HG03442 (cell line): ENCODE results near the gene FUCA1.
A peak's percentile ranks its signal among the peaks of the same experiment; 100 is the strongest.
"Not testable (repeated sequence)": the region's sequence is repeated elsewhere in the genome, so short reads cannot be mapped to it uniquely, and the experiment has no call there.

ENCODE experiments used
- ATAC-seq: cut with Tn5 transposase; IDR thresholded peaks from one replicate; pipeline ENCODE4 v1.9.1; 2021; ENCODE audit warnings: mild to moderate bottlenecking, moderate library complexity; ENCODE audit not compliant: unreplicated experiment

FUCA1 gene

DNA sequence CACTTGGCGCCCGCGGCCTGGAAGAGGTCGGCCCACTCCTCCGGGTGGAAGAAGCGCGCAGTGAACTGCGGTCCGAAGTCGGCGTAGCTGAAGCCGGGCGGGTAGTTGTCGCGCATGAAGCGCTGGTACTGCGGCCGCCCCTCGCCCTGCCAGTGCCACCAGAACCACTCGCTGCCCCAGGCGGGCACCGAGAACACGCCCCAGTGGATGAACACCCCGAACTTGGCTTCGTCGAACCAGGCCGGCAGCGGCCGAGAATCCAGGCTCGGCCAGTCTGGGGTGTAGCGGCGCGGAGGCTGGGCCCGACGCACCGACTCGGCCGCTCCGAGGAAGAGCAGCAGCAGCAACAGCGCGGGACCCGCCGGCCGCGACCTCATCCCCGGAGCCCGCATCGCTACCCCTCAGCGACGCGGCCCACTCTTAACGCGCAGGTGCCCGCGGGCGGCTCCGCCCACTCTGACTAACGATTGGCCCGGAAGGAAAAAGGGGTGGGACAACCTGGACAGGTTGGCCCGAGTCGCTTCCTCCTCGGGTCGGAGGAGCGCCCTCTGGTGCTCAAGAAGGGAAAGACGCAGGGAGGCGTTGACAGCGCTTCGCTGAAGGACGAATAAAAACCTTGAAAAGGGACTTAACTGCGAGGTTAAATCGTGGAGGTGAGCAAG lies at the start of gene FUCA1:
Gene FUCA1 (minus strand): TSS at position 396 of the 662 bp plus-strand sequence. CDS start 4 bp downstream, at position 392.
- peak; percentile 84 for ATAC-seq

DNA sequence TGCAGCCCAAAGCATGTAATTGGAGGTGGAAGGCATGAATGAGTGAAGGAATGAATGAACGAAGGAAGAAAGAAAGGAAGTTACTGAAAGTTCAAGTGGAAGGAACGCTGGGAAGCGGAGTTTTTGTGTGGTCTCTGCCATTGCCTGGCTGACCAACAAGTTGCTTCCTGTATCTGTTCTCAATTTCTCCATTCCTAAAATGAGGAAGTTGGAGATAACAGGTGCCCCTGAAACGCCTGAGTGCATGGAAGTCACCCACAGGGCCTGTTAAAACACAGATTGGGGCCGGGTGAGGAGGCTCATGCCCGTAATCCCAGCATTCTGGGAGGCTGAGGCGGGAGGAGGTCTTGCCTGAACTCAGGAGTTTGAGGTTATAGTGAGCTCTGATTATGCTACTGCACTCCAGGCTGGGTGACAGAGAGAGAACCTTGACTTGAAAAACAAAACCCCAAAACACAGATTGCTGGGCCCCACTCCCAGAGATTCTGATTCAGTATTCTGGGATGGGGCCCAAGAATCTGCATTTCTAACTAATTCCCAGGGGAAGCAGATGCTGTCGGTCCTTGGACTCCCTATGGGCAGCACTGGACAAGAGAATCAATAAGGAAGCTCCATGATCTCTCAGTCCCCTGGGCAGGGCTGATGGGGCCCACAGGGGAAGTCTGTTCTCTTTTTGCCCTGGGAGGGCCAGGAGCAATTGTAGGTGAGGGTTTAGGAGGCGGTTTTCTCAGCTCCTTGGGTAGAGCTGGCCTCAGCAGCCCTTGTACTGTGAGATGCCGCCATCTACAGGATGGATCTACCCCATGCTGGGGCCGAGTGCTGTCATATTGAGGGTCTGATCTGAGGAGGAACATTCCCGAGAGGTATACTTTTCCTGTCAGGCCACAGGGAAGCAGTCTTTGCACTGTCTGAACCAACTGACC lies 48.4 kb upstream of the FUCA1 start:
- peak; percentile 68 for ATAC-seq

DNA sequence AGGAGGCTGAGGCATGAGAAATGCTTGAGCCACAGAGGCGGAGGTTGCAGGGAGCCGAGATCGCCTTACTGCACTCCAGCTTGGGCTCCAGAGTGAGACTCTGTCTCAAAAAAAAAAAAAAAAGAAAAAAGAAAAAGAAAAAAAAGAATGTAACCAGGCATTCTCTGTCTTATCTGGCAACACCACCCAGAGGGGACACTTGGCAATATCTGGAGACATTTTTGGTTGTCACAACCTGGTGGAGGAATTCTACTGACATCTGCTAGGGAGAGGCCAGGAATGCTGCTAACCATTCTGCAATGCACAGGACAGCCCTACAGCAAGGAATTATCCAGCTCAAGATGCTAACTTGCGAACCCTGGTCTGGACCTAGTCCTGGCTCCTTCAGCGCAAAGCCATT lies 47.4 kb upstream of the FUCA1 start:
- no peak for ATAC-seq

DNA sequence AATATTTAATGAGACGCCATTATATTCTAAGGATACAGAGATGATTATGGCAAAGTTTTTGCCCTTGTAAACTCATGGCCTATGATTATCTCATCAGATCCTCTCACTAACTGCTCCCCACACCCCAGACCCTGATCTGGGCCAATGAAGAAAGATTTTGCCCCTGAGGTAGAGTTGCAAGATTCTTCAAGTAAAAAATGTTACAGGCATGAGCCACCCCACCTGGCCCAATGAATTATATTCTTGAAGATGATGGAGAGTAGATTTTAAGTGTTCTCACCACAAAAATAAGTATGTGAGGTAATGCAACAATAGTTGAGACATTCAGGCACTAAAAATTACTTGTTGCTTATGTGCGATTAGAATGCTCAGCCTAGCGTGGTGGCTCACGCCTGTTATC lies 46.8 kb upstream of the FUCA1 start:
- no peak for ATAC-seq

DNA sequence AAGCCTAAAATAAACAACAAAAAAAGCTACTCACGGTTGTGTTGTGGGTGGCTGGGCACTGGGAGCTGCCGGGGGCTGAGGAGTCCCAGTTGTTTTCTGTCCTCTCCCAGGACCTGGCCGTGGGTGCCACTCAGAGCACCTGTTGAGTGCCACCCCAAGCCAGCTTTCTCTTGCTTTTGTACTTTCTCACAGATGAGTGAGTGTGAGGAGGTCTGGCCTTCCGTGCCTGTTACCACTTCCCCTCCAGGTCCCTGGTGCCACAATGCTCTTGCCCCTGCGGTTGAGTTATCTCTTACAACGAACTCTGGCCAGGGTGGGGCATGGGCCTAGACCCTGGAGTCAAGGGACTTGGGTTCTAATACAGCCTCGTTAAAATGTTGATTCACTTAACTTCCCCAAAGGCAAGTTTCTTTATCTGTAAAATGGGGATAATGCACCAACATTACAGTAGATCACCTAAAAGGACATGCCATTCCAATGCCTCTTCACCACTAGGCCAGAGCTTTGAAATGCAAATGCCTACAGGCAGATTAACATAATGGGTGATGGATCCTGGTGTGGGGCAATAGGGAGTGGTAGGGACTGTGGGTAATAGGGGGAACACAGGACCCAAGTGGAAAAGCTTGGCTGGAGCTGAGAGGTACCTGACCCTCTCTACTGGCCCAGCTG lies 45.3 kb upstream of the FUCA1 start, which contains the start of gene CNR2:
Gene CNR2 (minus strand): TSS at position 151 of the 669 bp plus-strand sequence. CDS start 37,745 bp downstream, outside the sequence.
- no peak for ATAC-seq

DNA sequence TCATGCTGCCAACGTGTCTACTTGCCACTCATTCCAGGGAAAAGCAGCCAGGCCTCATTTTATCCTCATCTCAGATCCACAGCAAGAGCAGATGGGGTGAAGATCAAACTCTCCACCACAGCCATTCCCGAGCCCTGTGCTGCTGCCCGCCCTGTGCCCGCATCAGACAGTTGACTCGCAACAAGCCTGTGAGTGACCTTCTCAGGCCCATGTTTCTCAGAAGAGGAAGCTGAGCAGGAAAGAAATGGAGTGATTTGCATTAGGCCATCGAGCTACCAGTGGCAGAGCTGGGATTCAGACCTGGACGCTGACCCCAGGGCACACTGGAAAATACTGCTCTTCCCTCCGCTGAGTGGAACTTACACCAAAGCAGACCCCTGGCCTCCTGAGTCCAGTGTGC lies 43.8 kb upstream of the FUCA1 start:
- ATAC-seq: no peak

DNA sequence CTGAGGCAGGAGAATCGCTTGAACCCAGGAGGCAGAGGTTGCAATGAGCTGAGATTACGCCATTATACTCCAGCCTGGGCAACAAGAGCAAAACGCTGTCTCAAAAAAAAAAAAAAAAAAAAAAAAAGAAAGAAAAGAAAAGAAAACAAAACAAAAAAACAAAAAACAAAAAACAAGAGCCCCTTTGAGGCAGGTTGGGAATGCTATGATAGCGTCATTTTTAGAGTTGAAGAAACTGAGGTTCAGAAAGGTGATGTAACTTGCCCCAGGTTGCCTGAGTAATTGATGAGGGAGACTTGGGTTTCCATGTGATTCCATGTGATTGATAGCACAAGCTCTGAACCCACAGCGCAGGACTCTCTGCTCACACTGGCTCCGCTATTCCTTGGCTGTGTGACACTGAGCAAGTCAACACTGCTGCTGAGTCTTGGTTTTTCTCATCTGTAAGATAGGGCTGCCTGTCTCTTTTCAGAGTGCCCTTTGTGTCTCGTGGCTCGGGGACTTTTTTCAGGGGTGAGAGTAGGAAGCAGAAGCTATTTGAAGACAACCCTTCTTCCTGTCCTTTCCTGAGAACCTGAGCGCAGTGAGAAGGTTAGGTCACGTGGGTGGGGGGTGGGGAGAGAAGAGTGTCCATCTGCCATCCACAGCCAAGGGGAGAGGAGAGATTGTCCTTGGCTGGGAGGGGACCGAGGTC lies 42.6 kb upstream of the FUCA1 start:
- no peak for ATAC-seq

DNA sequence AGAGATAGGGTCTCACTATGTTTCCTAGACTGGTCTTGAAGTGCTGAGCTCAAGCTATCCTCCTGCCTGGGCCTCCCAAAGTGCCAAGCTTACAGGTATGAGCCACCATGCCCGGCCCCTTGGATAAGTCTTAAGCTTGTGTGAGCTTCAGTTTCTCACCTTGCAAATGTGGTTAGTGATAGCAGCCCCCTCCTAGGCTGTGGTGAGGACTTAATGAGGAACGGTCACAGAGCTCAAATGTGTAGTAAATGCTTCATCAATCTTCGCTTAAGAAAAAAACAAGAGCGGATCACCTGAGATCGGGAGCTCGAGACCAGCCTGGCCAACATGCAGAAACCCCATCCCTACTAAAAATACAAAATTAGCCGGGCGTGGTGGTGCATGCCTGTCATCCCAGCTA lies 42.1 kb upstream of the FUCA1 start:
- no peak for ATAC-seq

DNA sequence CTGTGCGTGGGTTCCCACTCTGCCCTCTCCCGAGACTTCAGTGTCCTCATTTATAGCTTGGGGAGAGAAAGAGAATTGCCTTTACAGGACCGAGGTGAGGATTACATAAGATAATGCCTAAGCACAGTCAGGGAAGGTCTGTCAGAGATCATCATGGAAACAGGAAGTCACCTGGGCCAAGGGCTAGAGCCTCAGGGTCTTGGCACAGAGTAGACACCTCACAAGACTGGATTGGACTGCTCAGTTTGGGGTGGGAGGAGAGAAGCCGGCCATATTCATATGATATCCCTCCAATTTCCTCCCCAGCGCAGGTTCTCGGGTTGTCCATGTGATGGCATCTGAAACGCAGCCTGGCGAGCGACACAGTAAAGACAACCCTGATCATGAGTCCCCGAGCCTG lies 41.3 kb upstream of the FUCA1 start:
- no peak for ATAC-seq

DNA sequence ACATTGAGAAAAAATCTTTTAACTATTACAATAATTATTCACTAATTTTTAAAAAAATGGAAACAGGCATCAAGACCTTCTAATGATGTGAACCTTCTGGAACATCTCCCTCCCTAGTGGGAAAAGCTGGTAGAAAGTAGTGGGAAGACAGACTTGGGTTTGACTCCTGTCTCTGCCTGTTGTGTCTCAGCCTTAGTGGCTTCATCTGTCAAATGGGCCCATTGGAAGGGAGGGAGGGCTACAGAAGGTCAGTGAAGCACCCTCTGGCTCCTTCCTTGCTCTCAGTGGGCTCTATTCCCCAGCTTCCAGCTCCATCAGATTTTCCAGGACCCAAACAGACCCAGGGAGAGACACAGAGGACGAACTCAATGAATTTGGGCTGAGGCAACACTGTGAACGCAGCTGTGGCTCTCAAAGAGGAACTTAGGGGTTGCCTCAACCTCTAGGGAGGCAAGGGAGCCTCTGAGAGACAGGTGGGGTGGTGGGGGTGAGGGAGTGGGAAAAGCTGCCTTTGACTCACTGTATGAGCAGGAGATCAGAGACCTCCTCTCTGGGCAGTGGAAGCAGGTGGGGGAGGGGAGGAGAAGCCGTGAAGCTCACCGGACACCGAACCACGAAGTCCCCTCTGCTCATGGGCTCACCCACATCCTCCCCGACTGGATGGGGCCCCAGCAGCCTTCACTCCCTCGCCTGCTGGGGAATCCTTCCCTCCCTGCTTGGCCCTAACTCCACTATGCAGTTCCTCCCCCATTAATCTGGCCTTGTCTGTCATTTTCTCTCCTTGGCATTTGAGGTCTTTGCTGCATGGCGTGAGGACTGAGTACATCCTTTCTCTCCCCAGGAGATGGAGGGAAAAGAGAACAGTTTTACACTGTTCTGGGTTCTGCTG lies 40.6 kb upstream of the FUCA1 start:
- ATAC-seq: peak; percentile 24

DNA sequence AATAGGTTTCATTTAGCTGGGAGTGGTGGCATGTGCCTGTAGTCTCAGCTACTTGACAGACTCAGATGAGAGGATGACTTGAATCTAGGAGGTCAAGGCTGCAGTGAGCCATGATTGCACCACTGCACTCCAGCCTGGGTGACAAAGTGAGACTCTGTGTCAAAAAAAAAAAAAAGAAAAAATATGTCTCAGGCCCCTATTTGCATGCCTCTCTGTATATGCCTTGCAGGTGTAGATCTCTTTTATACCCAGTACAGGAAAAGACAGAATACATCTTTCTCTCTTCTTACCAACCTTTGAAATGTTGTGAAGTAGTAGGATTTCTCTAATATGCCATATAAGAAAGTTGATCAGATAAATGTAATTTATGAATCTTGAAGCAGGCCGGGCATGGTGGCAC lies 38.6 kb upstream of the FUCA1 start:
- no peak for ATAC-seq

DNA sequence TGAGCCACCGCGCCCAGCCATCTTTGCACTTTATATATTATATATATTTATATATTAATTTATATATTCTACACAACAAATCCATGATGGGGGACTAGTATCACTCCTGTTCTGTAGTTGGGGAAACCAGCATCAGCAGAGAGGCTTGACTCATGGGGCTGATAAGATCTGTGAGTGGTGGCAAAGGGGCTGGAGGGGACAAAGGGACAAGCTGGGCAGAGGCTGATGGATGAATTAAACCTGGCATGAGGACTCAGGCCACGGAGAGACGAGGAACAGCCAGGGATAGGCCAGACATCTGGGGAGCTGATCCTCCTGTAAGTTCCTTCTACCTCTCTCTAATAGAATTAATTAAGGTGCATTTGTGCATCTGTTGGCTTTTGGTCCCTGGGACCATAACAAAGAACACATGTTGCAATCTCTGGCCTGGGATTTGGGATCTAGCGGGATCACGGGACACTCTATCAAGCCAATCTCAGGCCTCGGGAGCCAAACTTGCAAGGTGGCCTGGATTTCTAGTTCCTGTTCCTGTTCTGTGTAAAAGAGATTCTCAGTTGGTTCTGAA lies 37.5 kb upstream of the FUCA1 start:
- ATAC-seq: no peak

DNA sequence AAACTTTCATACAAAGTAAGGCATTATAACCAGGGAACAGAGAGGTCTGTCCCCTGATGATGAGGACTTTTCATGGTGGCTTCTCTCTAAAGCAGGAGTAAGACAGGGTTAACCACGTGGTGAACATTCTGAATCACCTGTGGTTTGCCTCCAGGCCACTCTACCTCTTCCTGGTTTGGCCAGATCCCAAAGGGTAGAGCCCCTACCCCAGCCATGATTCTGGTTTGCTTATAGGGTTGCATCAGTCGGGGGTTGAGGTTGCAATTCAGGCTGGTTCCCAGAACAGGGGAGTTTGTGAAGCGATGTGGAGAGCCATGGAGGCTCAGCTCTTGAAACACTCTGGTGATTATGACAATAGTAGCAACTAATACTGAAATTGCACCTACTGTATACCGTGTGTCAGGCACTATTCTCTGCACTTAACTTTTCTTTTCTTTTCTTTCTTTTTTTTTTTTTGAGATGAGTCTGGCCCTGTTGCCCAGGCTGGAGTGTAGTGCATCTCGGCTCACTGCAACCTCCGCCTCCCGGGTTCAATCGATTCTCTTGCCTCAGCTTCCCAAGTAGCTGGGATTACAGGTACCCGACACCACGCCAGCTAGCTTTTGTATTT lies 36.8 kb upstream of the FUCA1 start:
- ATAC-seq: no peak

DNA sequence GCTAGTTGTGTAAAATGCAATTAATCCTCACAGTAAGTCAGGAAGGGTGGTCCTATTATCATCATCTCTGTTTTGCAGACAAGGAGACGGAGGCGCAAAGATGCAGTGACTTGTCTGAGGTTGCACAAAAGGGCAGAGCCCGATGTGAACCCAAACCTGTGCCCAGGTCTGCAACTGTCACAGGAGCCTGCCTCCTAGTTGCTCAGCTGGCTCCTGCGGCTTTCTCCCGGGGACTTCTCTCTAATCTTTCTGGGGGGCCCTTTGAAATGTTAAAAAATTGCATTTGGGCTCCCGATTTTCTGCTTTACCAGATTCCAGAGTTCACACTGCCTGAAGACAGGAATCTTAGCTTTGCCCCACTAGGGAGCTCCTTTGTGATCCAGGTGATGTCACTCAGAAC lies 35.7 kb upstream of the FUCA1 start:
- no peak for ATAC-seq

DNA sequence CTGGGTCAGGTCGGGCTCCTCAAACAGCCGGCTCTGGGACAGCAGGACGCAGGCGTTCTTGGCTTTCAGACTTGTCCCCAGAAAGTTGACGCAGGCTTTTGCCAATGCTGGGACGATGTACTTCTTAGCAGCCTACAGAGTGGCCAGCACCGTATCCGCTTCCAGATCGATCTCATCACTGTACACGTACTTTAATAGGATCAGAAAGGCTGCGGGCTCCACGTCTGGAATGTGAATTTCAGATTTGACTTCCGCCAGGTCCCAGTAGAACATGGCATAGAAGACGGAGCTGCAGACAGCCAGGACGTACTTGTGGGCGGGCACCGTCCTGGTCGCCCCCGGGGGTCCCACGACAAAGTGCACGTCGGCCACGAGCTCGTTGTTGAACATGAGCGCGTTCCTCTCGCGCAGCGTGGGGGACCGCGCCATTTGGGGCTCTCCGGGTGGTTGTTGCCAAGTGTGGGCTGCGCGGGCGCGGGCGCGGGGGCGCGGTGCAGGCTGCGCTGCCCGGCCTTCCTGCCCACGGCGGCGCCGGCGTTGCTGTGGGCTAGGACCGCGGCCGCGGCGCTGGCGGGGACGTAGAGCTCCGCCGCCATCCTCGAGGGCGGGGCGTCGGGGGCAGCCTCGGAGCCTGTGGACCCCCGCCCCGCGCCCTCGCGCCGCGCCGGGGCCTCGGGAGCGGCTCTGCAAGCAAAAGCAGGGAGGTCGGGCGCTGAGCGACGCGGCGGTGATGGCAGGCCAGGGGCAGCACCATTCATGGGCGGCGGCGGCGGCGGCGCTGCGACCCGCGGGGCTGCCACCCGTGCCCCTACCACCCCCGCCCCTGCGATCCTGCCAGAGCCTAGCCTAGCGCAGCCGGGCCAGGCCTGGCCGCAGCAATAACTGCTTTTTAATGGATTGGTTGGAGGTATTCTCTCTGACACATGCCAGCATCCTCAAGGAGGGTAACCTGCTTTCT lies 34.5 kb upstream of the FUCA1 start:
- ATAC-seq: no peak

DNA sequence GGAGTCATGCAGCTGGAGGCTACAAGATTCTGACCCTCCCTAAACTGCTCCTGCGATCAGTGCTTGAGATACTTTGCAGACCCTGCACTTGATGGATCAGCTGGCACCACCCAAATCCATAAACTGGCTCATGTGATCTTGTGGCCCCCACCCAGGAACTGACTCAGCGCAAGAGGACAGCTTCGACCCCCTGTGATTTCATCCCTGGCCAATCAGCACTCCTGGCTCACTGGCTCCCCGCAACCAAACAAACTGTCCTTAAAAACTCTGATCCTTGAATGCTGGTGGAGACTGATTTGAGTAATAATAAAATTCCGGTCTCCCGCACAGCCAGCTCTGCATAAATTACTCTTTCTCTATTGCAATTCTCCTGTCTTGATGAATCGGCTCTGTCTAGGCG lies 31.9 kb upstream of the FUCA1 start:
- not testable (repeated sequence) for ATAC-seq

DNA sequence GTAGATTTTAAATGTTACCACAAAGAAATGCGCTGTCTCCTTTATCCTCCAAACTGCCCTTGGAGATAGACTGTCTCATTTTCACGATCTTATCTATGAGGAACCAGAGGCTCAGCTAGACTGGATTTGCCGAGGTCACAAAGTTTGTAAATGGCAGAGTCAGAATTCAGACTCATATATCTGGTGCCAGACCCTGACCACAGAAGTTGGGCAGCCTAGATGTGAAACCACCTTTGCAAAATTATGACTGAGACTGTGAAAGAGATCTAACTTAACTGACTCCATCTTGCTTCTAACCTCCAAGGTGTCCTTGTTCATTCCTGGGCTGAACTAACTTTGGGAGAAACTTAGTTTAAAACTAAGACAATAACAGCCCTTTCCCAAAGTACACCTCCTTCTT lies 31.0 kb upstream of the FUCA1 start:
- no peak for ATAC-seq

DNA sequence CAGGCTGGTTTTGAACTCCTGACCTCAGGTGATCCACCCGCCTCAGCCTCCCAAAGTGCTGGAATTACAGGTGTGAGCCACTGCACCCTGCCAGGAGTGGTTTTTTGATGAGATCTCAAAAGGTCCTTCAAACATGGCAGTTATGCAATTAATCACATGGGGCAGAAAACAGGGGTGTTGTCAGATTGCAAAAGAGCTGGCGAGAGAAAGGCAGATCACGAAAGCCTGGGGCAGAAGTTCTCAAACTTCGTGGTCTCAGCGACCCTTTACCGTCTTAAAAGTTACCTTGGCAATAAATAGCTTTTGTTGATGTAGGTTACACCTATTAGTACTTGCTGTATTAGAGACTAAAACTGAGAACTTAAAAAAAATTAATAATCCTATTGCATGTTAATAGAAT lies 29.0 kb upstream of the FUCA1 start:
- ATAC-seq: no peak
